H9 (cell line): ENCODE results near the gene ULK4. TPM values are rescaled to one million over a fixed set of nuclear protein-coding genes. Genes with fewer than 3 reads are reported as not detected.

Experiments used
- DNase-seq: peaks from one replicate; pipeline ENCODE4 v3.0.0-alpha.2; 2017
- H2AFZ ChIP-seq: one replicate; pipeline ENCODE4 v1.6.1; 2013; ENCODE audit warnings: mild to moderate bottlenecking, low read length, control low read depth, moderate library complexity
- H2AK5ac ChIP-seq: 2 replicates; pipeline ENCODE4 v1.6.1; 2013; ENCODE audit warnings: low read length, control low read depth, mixed read lengths; ENCODE audit not compliant: insufficient read length
- H2BK120ac ChIP-seq: one replicate; pipeline ENCODE4 v1.6.1; 2013; ENCODE audit warnings: low read depth, mild to moderate bottlenecking, low read length, control low read depth, inconsistent platforms; ENCODE audit not compliant: poor library complexity, severe bottlenecking
- H2BK12ac ChIP-seq: 2 replicates; pipeline ENCODE4 v1.6.1; 2013; ENCODE audit warnings: low read length, control low read depth, mixed read lengths, low read depth; ENCODE audit not compliant: insufficient read length
- H2BK15ac ChIP-seq: 2 replicates; pipeline ENCODE4 v1.6.1; 2013; ENCODE audit warnings: low read depth, low read length, control low read depth
- H2BK20ac ChIP-seq: one replicate; pipeline ENCODE4 v1.6.1; 2013; ENCODE audit warnings: low read depth, mild to moderate bottlenecking, low read length, control low read depth, inconsistent platforms; ENCODE audit not compliant: poor library complexity, severe bottlenecking
- H2BK5ac ChIP-seq: 2 replicates; pipeline ENCODE4 v1.6.1; 2013; ENCODE audit warnings: low read length, control low read depth, mixed read lengths; ENCODE audit not compliant: insufficient read length
- H3K14ac ChIP-seq: 2 replicates; pipeline ENCODE4 v1.6.1; 2013; ENCODE audit warnings: low read length, control low read depth; ENCODE audit not compliant: insufficient read depth
- H3K18ac ChIP-seq: 2 replicates; pipeline ENCODE4 v1.6.1; 2013; ENCODE audit warnings: low read depth, mild to moderate bottlenecking, mixed read lengths, low read length, control low read depth; ENCODE audit not compliant: insufficient read length
- H3K23ac ChIP-seq: 2 replicates; pipeline ENCODE4 v1.6.1; 2013; ENCODE audit warnings: low read length, control low read depth, mixed read lengths, low read depth; ENCODE audit not compliant: insufficient read length
- H3K23me2 ChIP-seq: 2 replicates; pipeline ENCODE4 v1.6.1; 2013; ENCODE audit warnings: low read depth, mild to moderate bottlenecking, mixed read lengths, low read length, control low read depth; ENCODE audit not compliant: insufficient read length, poor library complexity, severe bottlenecking
- H3K27ac ChIP-seq: 2 replicates; pipeline ENCODE4 v1.5.1; 2013; ENCODE audit warnings: low read length, control low read depth, mixed read lengths, low read depth; ENCODE audit not compliant: insufficient read length
- H3K27me3 ChIP-seq: 2 replicates; pipeline ENCODE4 v1.6.1; 2013; ENCODE audit warnings: low read length, control low read depth, inconsistent platforms; ENCODE audit not compliant: insufficient read depth
- H3K4ac ChIP-seq: 2 replicates; pipeline ENCODE4 v1.6.1; 2013; ENCODE audit warnings: low read depth, mild to moderate bottlenecking, control low read depth, inconsistent platforms, low read length, moderate library complexity
- H3K4me1 ChIP-seq: 2 replicates; pipeline ENCODE4 v1.6.1; 2013; ENCODE audit warnings: low read length, control low read depth, inconsistent platforms; ENCODE audit not compliant: insufficient read depth
- H3K4me2 ChIP-seq: 2 replicates; pipeline ENCODE4 v1.6.1; 2013; ENCODE audit warnings: low read length, control low read depth, mixed read lengths; ENCODE audit not compliant: insufficient read length, insufficient read depth
- H3K56ac ChIP-seq: 2 replicates; pipeline ENCODE4 v1.6.1; 2013; ENCODE audit warnings: low read depth, mild to moderate bottlenecking, mixed read lengths, low read length, control low read depth; ENCODE audit not compliant: insufficient read length
- H3K79me1 ChIP-seq: 2 replicates; pipeline ENCODE4 v1.6.1; 2013; ENCODE audit warnings: low read depth, mild to moderate bottlenecking, moderate library complexity, low read length, control low read depth, inconsistent platforms; ENCODE audit not compliant: insufficient read depth, poor library complexity, severe bottlenecking
- H3K79me2 ChIP-seq: 2 replicates; pipeline ENCODE4 v1.6.1; 2013; ENCODE audit warnings: low read length, control low read depth, inconsistent platforms; ENCODE audit not compliant: insufficient read depth
- H3K9ac ChIP-seq: 2 replicates; pipeline ENCODE4 v1.6.1; 2013; ENCODE audit warnings: low read length, control low read depth, mixed read lengths; ENCODE audit not compliant: insufficient read length; ENCODE audit errors: extremely low read depth
- H3K9me3 ChIP-seq: one replicate; pipeline ENCODE4 v1.6.1; 2013; ENCODE audit warnings: low read depth, low read length, inconsistent platforms; ENCODE audit not compliant: control insufficient read depth
- H3T11ph ChIP-seq: one replicate; pipeline ENCODE4 v1.6.1; 2013; ENCODE audit warnings: mild to moderate bottlenecking, low read length, control low read depth, inconsistent platforms
- H4K20me1 ChIP-seq: one replicate; pipeline ENCODE4 v1.6.1; 2013; ENCODE audit not compliant: control insufficient read depth, insufficient read length, insufficient read depth
- H4K5ac ChIP-seq: 2 replicates; pipeline ENCODE4 v1.6.1; 2013; ENCODE audit warnings: low read depth, mild to moderate bottlenecking, mixed read lengths, low read length, control low read depth; ENCODE audit not compliant: insufficient read length
- H4K8ac ChIP-seq: replicated peaks from 2 replicates; pipeline ENCODE4 v1.6.1; 2013; ENCODE audit warnings: low read length, control low read depth, mixed read lengths, low read depth; ENCODE audit not compliant: insufficient read length
- H4K91ac ChIP-seq: 2 replicates; pipeline ENCODE4 v1.6.1; 2013; ENCODE audit warnings: low read depth, mild to moderate bottlenecking, moderate library complexity, mixed read lengths, low read length, control low read depth; ENCODE audit not compliant: insufficient read length
- H3K27ac Mint-ChIP-seq, 3 experiments: 2 replicates in 2 of 3; 3 replicates in 1 of 3; pipeline ENCODE4 v1.8.0; 2020 to 2021; ENCODE audit warnings: mixed read lengths in 3 of 3, mild to moderate bottlenecking in 1 of 3, moderate library complexity in 1 of 3
- H3K27me3 Mint-ChIP-seq: 2 replicates; pipeline ENCODE4 v1.8.0; 2021; ENCODE audit warnings: low read depth, mild to moderate bottlenecking, moderate library complexity, mixed read lengths
- H3K36me3 Mint-ChIP-seq, 3 experiments: 2 replicates in 2 of 3; 3 replicates in 1 of 3; pipeline ENCODE4 v1.8.0; 2020 to 2021; ENCODE audit warnings: low read depth in 3 of 3, mixed read lengths in 3 of 3; ENCODE audit not compliant: insufficient read depth in 1 of 3
- H3K4me1 Mint-ChIP-seq, 2 experiments: 2 replicates each; pipeline ENCODE4 v1.8.0; 2020; ENCODE audit warnings: mixed read lengths in 2 of 2
- H3K4me3 Mint-ChIP-seq, 2 experiments: 2 replicates in 1 of 2; 3 replicates in 1 of 2; pipeline ENCODE4 v1.8.0; 2020 to 2021; ENCODE audit warnings: mild to moderate bottlenecking in 2 of 2, mixed read lengths in 2 of 2, moderate library complexity in 1 of 2
- H3K9me3 Mint-ChIP-seq, 2 experiments: 2 replicates in 1 of 2; 3 replicates in 1 of 2; pipeline ENCODE4 v1.8.0; 2020; ENCODE audit warnings: mild to moderate bottlenecking in 2 of 2, mixed read lengths in 2 of 2, moderate library complexity in 1 of 2
- CTCF ChIP-seq: fragments of 200-600 bp; sonication (generic); conservative IDR thresholded peaks from 3 replicates; pipeline ENCODE4 v1.8.0; 2021; ENCODE audit warnings: antibody characterized with exemption, mild to moderate bottlenecking
- whole genome bisulfite sequencing: extraction: QIAGEN DNeasy Blood & Tissue Kit; methylation state at CpG from one replicate; pipeline ENCODE4 v1.1.7; 2013; ENCODE audit warnings: missing lambda C conversion rate, low lambda C conversion rate, mixed read lengths; ENCODE audit not compliant: insufficient read length; ENCODE audit errors: extremely low coverage; 5-methylcytosine and 5-hydroxymethylcytosine counted together
- total RNA-seq: library from RNA; stranded (reverse); gene quantifications from 2 replicates; pipeline ENCODE4 v1.2.1, GENCODE V29; 2021

The ULK4 gene
- total RNA-seq, 1 experiment from 2014 or later: 12.9 TPM

- Histone ChIP-seq H2AK5ac (no peak overlapping the region), H2BK12ac (no peak overlapping the region), H3K23ac (no peak overlapping the region), H3K23me2 (no peaks in the 10 kb centered on the region), H2BK5ac (no peak overlapping the region), H3K79me2 (no peaks in the 10 kb centered on the region), H4K8ac (no peak overlapping the region), H3K18ac (no peak overlapping the region), H3K4me1 (no peaks in the 10 kb centered on the region), H3K56ac (no peak overlapping the region), H3K79me1 (no peaks in the 10 kb centered on the region), H3K4me2 (no peak overlapping the region), H4K20me1 (no peaks in the 10 kb centered on the region), H2BK20ac (no peak overlapping the region), H2BK15ac (no peak overlapping the region), H4K91ac (no peak overlapping the region), H2AFZ (no peak overlapping the region), H3K27ac (no peak overlapping the region), H4K5ac (no peak overlapping the region), H3K27me3 (no peaks in the 10 kb centered on the region), H3K9me3 (no peaks in the 10 kb centered on the region), H3K9ac (no peak overlapping the region), H2BK120ac (no peak overlapping the region), H3T11ph (no peak overlapping the region), H3K14ac (no peak overlapping the region), H3K4ac (no peak overlapping the region)
- Mint-ChIP-seq H3K4me1 (no peaks in the 10 kb centered on the region), H3K27ac (no peak overlapping the region), H3K9me3 (peaks cover 5 to 6% of the 10 kb centered on the region in 2 experiments), H3K27me3 (no peaks in the 10 kb centered on the region; the same call in 1 of the 2 replicates), H3K36me3 (peaks cover 0 to 6% (median 3%) of the 10 kb centered on the region in 3 experiments; a peak in 6 of 7 replicates), H3K4me3 (no peak overlapping the region)
- WGBS: no CpG with 5 or more reads among the region's 2 CpGs
- no peak for TF ChIP-seq CTCF
- no peak for DNase-seq
These were observed 654.8 kb downstream of the ULK4 start for GRCh38 chr3:41307065-41307464.
